ENCODE results near the gene GPRC5C. TPM values are rescaled to one million over a fixed set of nuclear protein-coding genes. Genes with fewer than 3 reads are reported as not detected.
A peak's percentile ranks its signal among the peaks of the same experiment; 100 is the strongest.

GPRC5C gene, protein sequence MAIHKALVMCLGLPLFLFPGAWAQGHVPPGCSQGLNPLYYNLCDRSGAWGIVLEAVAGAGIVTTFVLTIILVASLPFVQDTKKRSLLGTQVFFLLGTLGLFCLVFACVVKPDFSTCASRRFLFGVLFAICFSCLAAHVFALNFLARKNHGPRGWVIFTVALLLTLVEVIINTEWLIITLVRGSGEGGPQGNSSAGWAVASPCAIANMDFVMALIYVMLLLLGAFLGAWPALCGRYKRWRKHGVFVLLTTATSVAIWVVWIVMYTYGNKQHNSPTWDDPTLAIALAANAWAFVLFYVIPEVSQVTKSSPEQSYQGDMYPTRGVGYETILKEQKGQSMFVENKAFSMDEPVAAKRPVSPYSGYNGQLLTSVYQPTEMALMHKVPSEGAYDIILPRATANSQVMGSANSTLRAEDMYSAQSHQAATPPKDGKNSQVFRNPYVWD
- total RNA-seq, result not detected
- not detected for polyA plus RNA-seq

DNA sequence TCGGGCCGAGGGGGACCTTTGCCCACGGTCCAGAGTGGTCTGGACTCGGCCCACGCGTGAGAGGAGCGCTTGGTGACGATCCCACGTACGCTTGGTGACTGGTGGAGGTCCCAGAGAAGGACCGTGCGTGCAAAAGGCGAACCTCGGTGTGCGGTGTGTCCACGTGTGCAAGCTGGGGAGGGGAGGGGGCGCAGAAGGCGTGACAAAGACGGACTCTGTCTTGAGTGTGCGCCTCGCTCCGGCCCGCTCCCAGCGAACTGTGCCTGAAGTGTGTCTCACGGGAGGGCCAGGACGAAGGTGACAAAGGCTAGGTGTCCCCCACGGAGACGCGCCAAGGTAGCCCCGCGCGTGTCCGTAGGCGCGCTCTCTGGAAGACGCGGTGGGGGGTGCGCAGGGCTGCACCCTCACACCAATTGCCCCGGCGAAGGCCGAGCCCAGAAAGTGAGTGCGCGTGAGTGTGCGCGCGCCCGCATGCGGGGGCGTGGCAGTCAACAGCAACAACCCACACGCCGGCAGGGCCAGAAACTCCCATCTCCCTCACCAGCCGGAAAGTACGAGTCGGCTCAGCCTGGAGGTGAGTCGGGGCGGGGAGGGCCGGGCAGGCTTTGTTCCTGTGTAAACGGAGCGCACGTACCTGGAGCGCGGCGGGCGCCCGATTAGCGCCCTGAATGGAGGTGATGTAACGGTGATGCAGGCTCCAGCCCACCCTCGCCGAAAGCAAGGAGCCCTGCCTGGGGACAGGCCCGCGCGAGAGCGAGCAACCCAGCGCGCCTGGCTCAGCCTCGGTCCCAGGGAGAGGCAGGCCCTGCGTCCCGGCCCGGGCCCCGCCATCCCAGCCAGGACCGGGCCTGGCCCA, at the start of gene GPRC5C:
GPRC5C (plus strand) TSS at position 521 of the 856 bp plus-strand sequence. CDS start 7,689 bp downstream, outside the sequence.
- H3K27me3 Mint-ChIP-seq, result peaks cover 44% of the 10 kb centered on the region
- H3K9me3 ChIP-seq (ENCODE audit: control insufficient read depth in 2 of 2, low read length in 2 of 2), result peaks cover 0 to under 1% of the 10 kb centered on the region in 2 experiments
- no peak within 1 kb of the TSS for H3K4me3 ChIP-seq (ENCODE audit: low read depth, low read length)
- H3K36me3 ChIP-seq (ENCODE audit: control insufficient read depth, insufficient read depth, low read length), result no peaks in the 10 kb centered on the region
- no peaks in the 10 kb centered on the region for H3K36me3 Mint-ChIP-seq
- no peak within 1 kb of the TSS for H3K4me3 Mint-ChIP-seq
- no peak within 1 kb of the TSS for H3K27ac Mint-ChIP-seq
- peaks cover 0 to 7% (median 2%) of the 10 kb centered on the region in 4 donors for H3K4me1 Mint-ChIP-seq
- H3K4me1 ChIP-seq (ENCODE audit: control insufficient read depth, insufficient read depth, low read length, poor library complexity, severe bottlenecking), result peaks cover 13% of the 10 kb centered on the region
- peak in 1 of 2 donors; percentile 18 for ATAC-seq (ENCODE audit: low read depth in 2 of 2)
- no peak within 1 kb of the TSS for H3K27ac ChIP-seq (ENCODE audit: insufficient read depth, low read length, poor library complexity, severe bottlenecking)
- H3K9me3 Mint-ChIP-seq, result peaks cover 0 to 6% (median 2%) of the 10 kb centered on the region in 7 donors
- peak in 1 of 3 donors; percentile 30 for DNase-seq
- H3K27me3 ChIP-seq (ENCODE audit: control insufficient read depth, insufficient read depth, low read length), result peaks cover 2% of the 10 kb centered on the region

- Mint-ChIP-seq H3K9me3 (no peaks in the 10 kb centered on the region), H3K27me3 (peaks cover 10% of the 10 kb centered on the region), H3K36me3 (no peaks in the 10 kb centered on the region), H3K27ac (no peak overlapping the region), H3K4me3 (no peak overlapping the region), H3K4me1 (peaks cover 0 to 3% (median 0%) of the 10 kb centered on the region in 4 donors)
- no peak for ATAC-seq (ENCODE audit: low read depth in 2 of 2)
- no peak overlapping the region for H3K4me3 ChIP-seq (ENCODE audit: low read depth, low read length)
- H3K9me3 ChIP-seq (ENCODE audit: control insufficient read depth in 2 of 2, low read length in 2 of 2), result no peaks in the 10 kb centered on the region
- H3K27me3 ChIP-seq (ENCODE audit: control insufficient read depth, insufficient read depth, low read length), result no peaks in the 10 kb centered on the region
- H3K27ac ChIP-seq (ENCODE audit: insufficient read depth, low read length, poor library complexity, severe bottlenecking), result no peak overlapping the region
- DNase-seq, result no peak
- no peaks in the 10 kb centered on the region for H3K36me3 ChIP-seq (ENCODE audit: control insufficient read depth, insufficient read depth, low read length)
- peaks cover 5% of the 10 kb centered on the region for H3K4me1 ChIP-seq (ENCODE audit: control insufficient read depth, insufficient read depth, low read length, poor library complexity, severe bottlenecking)
Measured at GRCh38 chr17:74383141-74383540, 48.7 kb upstream of the GPRC5C start.

DNA sequence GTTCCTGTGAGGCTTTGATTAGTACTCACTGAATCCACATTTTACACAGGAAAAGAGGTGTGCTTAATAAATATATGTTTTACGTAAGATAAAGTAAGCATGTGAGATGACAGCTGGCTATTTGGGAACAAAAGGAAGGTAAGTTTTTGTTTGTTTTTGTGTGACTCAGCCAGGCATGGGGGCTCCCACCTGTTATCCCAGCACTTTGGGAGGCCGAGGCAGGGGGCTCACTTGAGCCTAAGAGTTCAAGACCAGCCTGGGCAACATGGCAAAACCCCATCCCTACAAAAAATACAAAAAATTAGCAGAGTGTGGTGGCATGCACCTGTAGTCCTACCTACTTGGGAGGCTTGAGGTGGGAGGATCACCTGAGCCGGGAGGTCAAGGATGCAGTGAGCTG, 46.7 kb upstream of the GPRC5C start:
- H3K27me3 Mint-ChIP-seq, result peaks cover 7% of the 10 kb centered on the region
- H3K9me3 Mint-ChIP-seq, result no peaks in the 10 kb centered on the region
- Histone ChIP-seq H3K4me3 (ENCODE audit: low read depth, low read length) (no peak overlapping the region), H3K36me3 (ENCODE audit: control insufficient read depth, insufficient read depth, low read length) (no peaks in the 10 kb centered on the region), H3K27me3 (ENCODE audit: control insufficient read depth, insufficient read depth, low read length) (no peaks in the 10 kb centered on the region), H3K27ac (ENCODE audit: insufficient read depth, low read length, poor library complexity, severe bottlenecking) (no peak overlapping the region), H3K4me1 (ENCODE audit: control insufficient read depth, insufficient read depth, low read length, poor library complexity, severe bottlenecking) (no peaks in the 10 kb centered on the region), H3K9me3 (ENCODE audit: control insufficient read depth in 2 of 2, low read length in 2 of 2) (no peaks in the 10 kb centered on the region)
- no peak overlapping the region for H3K27ac Mint-ChIP-seq
- no peak for DNase-seq
- no peaks in the 10 kb centered on the region for H3K36me3 Mint-ChIP-seq
- peaks cover 0 to 3% (median 0%) of the 10 kb centered on the region in 4 donors for H3K4me1 Mint-ChIP-seq
- no peak for ATAC-seq (ENCODE audit: low read depth in 2 of 2)
- H3K4me3 Mint-ChIP-seq, result no peak overlapping the region

- H3K9me3 Mint-ChIP-seq, result no peaks in the 10 kb centered on the region
- no peaks in the 10 kb centered on the region for H3K9me3 ChIP-seq (ENCODE audit: control insufficient read depth in 2 of 2, low read length in 2 of 2)
- H3K27me3 ChIP-seq (ENCODE audit: control insufficient read depth, insufficient read depth, low read length), result no peaks in the 10 kb centered on the region
- no peaks in the 10 kb centered on the region for H3K36me3 ChIP-seq (ENCODE audit: control insufficient read depth, insufficient read depth, low read length)
- H3K27ac ChIP-seq (ENCODE audit: insufficient read depth, low read length, poor library complexity, severe bottlenecking), result no peak overlapping the region
- no peak overlapping the region for H3K27ac Mint-ChIP-seq
- H3K27me3 Mint-ChIP-seq, result peaks cover 14% of the 10 kb centered on the region
- H3K4me3 Mint-ChIP-seq, result no peak overlapping the region
- H3K4me3 ChIP-seq (ENCODE audit: low read depth, low read length), result no peak overlapping the region
- DNase-seq, result no peak
- H3K36me3 Mint-ChIP-seq, result no peaks in the 10 kb centered on the region
- no peak for ATAC-seq (ENCODE audit: low read depth in 2 of 2)
- no peaks in the 10 kb centered on the region for H3K4me1 Mint-ChIP-seq
- H3K4me1 ChIP-seq (ENCODE audit: control insufficient read depth, insufficient read depth, low read length, poor library complexity, severe bottlenecking), result no peaks in the 10 kb centered on the region
Measured at GRCh38 chr17:74386386-74386785, 45.5 kb upstream of the GPRC5C start.

DNA sequence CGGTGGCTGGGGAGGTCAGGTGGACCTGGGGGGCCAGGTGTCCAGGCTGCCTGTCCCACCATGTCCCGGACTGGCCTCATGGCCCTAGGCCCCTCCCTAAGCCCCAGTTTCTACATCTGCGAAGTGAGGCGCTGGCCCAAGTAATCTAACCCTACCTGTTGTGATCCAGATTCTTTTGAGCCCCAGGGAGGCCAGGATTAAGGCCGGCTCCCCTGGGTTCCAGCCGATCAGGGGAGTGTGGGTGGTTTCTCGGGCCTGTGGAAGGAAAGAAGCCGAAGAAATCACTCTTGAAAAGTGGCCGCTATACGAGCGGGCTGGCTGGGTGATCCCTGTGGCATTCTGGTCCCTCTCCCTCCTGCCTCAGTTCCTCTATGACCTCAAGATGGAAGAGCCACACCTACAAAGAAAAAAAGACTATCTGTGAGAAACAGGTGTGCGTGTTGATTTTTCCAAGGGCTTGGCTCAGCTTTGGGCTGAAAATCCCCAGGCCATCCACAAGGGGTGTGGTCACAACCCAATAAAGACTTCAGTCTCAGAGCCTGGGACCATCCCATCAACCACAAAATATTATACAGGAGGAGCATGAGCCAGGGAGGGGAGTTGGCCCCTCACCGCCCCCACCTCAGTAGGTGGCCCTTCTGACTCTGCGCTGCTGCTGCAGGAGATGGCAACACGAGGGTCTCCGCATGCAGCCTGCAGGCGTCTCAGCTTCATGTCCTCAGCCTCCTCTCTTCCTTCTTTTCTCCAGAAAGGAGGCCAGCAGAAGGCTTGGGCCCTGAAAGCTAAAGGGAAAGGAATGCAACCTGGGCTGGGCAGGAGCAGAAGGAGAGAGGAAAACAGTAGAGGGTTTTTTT, 44.3 kb upstream of the GPRC5C start:
- Mint-ChIP-seq H3K4me3 (peak overlapping the region in 1 of 4 donors; percentile 51), H3K27me3 (peaks cover 17% of the 10 kb centered on the region)

DNA sequence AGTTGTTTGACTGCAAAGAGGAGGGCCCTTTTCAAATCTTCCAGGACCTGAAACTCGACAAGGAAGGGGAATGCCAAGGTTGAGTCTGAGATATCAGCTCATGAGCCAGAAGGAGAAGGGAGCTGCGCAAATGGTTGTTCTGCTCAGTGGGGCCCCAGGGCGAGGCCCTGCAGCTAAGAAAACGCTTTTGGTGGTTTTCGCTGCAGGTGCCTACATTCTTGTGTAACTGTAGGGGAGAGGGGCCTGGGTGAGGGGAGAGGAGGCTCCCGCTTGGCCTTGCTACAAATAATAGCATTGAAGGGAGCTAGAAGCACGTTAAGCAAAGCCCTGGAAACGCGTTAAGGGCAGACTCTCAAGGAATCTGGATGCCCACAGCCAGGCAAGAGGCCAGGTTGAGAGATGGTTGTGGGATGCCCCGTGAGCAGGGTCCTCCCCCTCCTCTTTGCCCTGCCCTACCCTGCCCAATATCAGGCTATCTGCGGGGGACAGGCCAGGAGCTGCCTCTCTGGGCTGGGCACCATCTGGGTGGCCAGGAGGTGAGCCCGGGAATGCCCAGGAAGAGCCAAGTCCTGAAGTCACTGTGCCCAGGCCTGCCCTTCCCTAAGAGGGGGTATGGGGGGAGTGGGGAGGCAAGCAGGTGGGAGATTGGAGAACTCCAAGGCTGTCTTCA, 42.7 kb upstream of the GPRC5C start:
- no peaks in the 10 kb centered on the region for H3K9me3 ChIP-seq (ENCODE audit: control insufficient read depth in 2 of 2, low read length in 2 of 2)
- no peak overlapping the region for H3K27ac ChIP-seq (ENCODE audit: insufficient read depth, low read length, poor library complexity, severe bottlenecking)
- H3K27ac Mint-ChIP-seq, result peak overlapping the region in 1 of 3 donors; percentile 76
- H3K9me3 Mint-ChIP-seq, result peaks cover 0 to 3% (median 0%) of the 10 kb centered on the region in 7 donors
- DNase-seq, result no peak
- no peaks in the 10 kb centered on the region for H3K4me1 ChIP-seq (ENCODE audit: control insufficient read depth, insufficient read depth, low read length, poor library complexity, severe bottlenecking)
- no peaks in the 10 kb centered on the region for H3K36me3 ChIP-seq (ENCODE audit: control insufficient read depth, insufficient read depth, low read length)
- H3K27me3 Mint-ChIP-seq, result peaks cover 17% of the 10 kb centered on the region
- no peaks in the 10 kb centered on the region for H3K36me3 Mint-ChIP-seq
- H3K4me3 ChIP-seq (ENCODE audit: low read depth, low read length), result no peak overlapping the region
- ATAC-seq (ENCODE audit: low read depth in 2 of 2), result no peak
- no peaks in the 10 kb centered on the region for H3K4me1 Mint-ChIP-seq
- no peaks in the 10 kb centered on the region for H3K27me3 ChIP-seq (ENCODE audit: control insufficient read depth, insufficient read depth, low read length)
- no peak overlapping the region for H3K4me3 Mint-ChIP-seq

More for the DNA sequence above, 44.3 kb upstream of the GPRC5C start:
- no peak overlapping the region for H3K27ac Mint-ChIP-seq
- Histone ChIP-seq H3K4me3 (ENCODE audit: low read depth, low read length) (no peak overlapping the region), H3K27ac (ENCODE audit: insufficient read depth, low read length, poor library complexity, severe bottlenecking) (no peak overlapping the region), H3K36me3 (ENCODE audit: control insufficient read depth, insufficient read depth, low read length) (no peaks in the 10 kb centered on the region), H3K9me3 (ENCODE audit: control insufficient read depth in 2 of 2, low read length in 2 of 2) (no peaks in the 10 kb centered on the region), H3K4me1 (ENCODE audit: control insufficient read depth, insufficient read depth, low read length, poor library complexity, severe bottlenecking) (no peaks in the 10 kb centered on the region), H3K27me3 (ENCODE audit: control insufficient read depth, insufficient read depth, low read length) (no peaks in the 10 kb centered on the region)
- no peaks in the 10 kb centered on the region for H3K9me3 Mint-ChIP-seq
- DNase-seq (no peak), ATAC-seq (ENCODE audit: low read depth in 2 of 2) (no peak)
- H3K4me1 Mint-ChIP-seq, result no peaks in the 10 kb centered on the region
- no peaks in the 10 kb centered on the region for H3K36me3 Mint-ChIP-seq

Measured in CD4-positive, CD25-positive, alpha-beta regulatory T cell (primary cell).